Stimulated activated CD8-positive, alpha-beta memory T cell treated with anti-CD3 and anti-CD28 coated beads, Interleukin-7, amount 100 ng/mL, for 48 hours (primary cell): ENCODE measurements around the gene RCOR3.
A peak's percentile ranks its signal among the peaks of the same experiment; 100 is the strongest.
"Not testable (repeated sequence)": the region's sequence is repeated elsewhere in the genome, so short reads cannot be mapped to it uniquely, and the experiment has no call there.

ENCODE experiments used
- DNase-seq, 2 donors: peaks; one replicate each; pipeline ENCODE4 v3.0.0-alpha.2; 2020; ENCODE audit warnings: low read depth in 1 of 2; ENCODE audit errors: extremely low read depth in 1 of 2

Gene RCOR3

GRCh38 chr1:211259638-211260126 is 516 bp downstream of the RCOR3 start:
- no peak for DNase-seq

GRCh38 chr1:211260141-211261107 is 1.3 kb downstream of the RCOR3 start:
- DNase-seq: peak; percentile 34 to 54

- DNase-seq: no peak
Observed at GRCh38 chr1:211261229-211261628, 2.1 kb downstream of the RCOR3 start.

DNA sequence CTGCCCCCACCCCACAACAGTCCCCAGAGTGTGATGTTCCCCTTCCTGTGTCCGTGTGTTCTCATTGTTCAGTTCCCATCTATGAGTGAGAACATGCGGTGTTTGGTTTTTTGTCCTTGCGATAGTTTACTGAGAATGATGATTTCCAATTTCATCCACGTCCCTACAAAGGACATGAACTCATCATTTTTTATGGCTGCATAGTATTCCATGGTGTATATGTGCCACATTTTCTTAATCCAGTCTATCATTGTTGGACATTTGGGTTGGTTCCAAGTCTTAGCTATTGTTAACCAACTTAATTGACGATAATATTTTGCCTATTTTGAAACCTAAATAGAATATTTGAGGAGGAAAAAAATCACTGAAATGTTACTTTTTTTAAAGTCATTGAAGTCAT is 3.9 kb downstream of the RCOR3 start:
- not testable (repeated sequence) for DNase-seq

DNA sequence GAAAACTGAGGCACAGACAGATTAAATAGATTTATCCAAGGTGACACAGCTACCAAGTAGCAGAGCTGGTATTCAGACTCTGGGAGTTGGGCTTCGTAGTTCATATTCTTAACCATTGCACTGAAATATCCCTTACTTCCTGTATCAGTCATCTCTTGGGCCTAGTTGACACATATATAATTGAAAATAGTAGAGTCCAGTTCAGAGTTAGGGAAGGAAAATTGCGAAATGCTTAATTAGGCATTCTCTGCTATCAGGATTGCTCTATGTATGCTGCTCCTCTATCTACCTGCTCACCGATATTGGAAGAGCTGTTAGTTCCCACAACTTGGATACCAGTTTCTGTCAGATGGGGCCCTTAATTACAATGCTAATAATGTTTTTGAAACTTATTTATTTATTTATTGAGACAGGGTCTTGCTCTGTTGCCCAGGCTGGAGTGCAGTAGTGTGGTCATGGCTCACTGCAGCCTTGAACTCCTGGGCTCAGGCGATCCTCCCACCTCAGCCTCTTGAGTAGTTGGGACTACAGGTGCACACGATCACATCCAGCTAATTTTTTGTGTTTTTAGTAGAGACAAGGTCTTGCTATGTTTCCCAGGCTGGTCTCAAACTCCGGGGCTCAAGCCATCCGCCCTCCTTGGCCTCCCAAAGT is 8.2 kb downstream of the RCOR3 start:
- DNase-seq: no peak

- DNase-seq: no peak
Observed at GRCh38 chr1:211279340-211279739, 20.2 kb downstream of the RCOR3 start.

- no peak for DNase-seq
Observed at GRCh38 chr1:211280910-211281309, 21.7 kb downstream of the RCOR3 start.

DNA sequence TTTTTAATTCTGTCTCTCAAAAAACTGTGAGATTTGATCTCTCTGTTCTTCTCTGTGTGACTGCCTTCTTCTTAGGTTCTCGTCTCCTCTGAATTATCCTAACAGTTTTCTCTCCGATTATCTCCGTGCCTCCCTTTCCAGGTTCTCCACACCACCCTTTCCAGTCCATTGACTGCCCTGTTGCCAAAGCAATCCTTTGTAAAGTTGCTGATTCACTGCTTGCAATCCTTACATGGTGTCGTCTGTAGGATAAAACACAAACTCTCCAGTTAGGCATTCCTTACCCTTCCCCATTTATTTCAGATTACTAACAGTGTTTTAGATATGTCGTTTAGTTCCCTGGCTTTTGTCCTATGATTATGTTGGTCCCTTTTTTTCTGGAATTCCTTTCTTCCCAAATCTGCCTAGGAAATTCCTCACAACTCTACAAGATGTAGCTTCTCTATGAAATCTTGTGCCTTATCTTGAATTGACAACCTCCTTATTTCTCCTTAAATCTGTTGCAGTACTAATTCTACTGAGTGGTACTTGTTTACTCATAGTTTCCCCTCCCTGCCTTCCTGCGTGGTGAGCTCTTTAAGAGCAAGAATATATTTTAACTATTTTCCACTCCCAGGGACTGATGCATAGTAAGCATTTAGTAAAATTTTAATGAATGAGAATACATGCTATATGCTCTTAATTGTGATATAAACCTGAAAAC is 22.3 kb downstream of the RCOR3 start:
- peak in 1 of 2 donors; percentile 22 for DNase-seq

GRCh38 chr1:211282023-211282373 is 22.8 kb downstream of the RCOR3 start:
- no peak for DNase-seq

DNA sequence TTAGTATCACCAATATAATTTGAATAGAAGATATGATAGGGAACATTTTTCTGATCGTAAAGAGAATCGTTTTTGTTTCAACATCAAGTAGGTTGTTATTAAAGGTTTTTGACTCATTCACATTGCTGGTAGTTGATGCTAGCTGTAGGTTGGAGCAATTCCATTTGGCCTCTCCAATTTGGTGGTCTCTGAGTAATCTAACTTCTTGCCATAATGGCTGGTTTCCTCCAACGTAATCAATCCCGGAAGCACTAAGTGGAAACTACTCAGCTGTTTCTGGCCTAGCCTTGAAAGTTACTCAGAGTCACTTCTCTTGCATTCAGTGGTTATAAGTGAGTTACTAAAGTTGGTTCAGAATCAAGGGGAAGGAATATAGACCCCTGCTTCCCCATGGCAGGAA is 26.0 kb downstream of the RCOR3 start:
- no peak for DNase-seq

DNA sequence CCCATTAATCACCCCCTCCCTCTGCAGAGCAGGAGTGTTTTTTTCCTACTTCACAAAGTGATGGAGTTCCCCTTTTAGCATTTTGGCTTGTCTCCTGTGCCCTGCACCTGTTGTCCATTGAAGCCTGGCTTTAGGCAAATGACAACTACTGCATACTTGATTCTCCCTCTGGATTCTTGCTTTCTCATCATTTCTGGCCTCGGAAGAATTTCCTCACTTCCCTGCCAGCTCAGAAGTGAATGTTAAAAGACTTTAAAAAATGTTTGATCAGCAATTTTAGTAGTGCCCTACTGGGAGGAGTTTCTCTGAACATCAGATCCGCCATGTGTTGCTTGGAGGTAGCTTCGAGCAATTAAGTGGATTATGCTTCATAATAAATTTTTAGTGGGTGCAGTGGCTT is 28.1 kb downstream of the RCOR3 start:
- DNase-seq: no peak

DNA sequence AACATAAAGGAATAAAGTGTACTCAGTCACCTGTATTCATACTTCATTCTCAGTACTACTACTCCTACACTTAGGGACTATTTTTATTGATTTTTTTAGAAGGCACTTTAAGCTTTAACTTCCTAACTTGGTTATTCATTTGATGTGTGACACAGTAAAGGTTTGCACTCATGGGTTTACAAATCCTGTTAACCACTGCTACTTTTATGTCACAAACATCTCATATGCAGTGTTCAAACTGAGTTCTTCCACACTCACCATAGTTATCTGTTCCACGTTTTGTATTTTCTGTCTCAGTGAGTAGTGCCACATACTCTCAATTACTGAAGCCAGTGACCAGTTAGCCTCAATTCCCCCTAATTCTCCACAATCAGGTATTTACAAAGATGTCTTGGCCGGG is 33.2 kb downstream of the RCOR3 start:
- no peak for DNase-seq

- no peak for DNase-seq
Observed at GRCh38 chr1:211296396-211296795, 37.2 kb downstream of the RCOR3 start.

GRCh38 chr1:211305044-211305443 is 45.9 kb downstream of the RCOR3 start:
- peak in 1 of 2 donors; percentile 58 for DNase-seq

DNA sequence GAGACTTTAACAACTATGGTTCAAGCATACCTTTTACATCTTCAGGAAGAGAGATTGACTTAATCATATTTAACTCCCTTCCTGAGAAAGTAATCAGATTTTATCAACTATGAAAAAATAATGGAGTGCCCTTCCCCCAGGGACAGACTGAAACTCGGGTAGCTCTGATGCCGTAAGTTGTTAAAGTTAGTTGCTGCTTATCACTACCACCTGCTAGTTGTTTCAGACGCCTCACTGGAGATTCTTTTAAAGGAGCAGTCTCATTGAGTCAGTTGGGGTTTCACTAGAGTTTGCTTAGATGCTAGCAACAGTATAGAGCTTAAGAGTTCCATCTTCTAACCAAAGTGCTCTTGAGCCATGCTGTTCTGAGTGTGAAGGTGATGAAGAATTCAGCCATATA is 50.5 kb downstream of the RCOR3 start:
- DNase-seq: no peak

GRCh38 chr1:211313392-211313791 is 54.2 kb downstream of the RCOR3 start:
- DNase-seq: no peak

DNA sequence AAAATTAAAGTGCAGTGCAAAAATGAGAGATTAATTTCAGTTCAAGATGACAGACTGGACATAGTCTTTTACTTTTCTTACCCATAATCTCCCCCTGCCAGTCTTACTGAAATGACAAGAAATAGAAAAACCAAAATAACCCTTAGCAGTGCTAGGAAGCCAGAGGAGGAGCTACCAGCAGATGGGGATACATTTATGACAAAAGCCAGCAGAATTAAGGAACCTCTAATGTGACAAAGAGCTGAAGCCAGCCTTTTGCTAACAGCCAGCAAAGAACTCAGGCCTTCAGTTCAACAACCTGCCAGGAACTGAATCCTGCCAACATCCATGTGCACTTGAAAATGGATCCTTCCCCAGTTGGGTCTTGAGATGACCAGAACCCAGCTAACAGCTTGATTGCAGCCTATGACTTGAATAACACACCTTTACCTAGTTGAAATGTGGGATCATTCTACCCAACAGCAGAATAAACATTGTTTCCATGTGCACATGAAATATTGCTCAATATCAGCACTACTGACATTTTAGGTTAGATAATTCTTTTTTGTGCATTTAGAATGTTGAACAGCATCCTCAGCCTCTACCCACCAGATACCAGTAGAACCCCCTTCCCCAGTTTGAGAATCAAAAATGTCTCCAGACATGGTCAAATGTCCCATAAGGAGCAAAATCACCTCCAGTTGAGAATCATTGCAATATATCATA is 59.6 kb downstream of the RCOR3 start:
- no peak for DNase-seq

DNA sequence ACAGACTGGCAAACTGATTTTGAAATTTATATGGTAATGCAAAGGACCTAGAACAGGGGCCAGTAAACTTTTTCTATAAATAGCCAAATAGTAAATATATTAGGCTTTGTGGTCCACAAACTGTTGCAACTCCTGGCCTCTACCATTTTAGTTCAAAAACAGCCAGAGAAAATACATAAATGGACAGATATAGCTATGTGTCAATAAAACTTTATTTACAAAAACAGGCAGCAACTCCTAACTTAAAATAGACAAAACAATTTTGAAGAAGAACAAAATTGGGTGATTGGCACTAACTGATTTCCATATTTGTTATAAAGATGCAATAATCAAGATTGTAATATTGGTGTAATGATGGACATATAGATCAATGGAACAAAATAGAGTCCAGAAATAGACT is 60.7 kb downstream of the RCOR3 start:
- DNase-seq: no peak

- no peak for DNase-seq
Observed at GRCh38 chr1:211320980-211321379, 61.8 kb downstream of the RCOR3 start.

GRCh38 chr1:211321646-211322045 is 62.5 kb downstream of the RCOR3 start:
- not testable (repeated sequence) for DNase-seq
